Sigmoid colon (tissue), 7 donors: Measurements from ENCODE around the gene TCF15. TPM values are rescaled to one million over a fixed set of nuclear protein-coding genes. Genes with fewer than 3 reads are reported as not detected.

Experiments used
- DNase-seq: peaks from one replicate; pipeline ENCODE4 v3.0.0-alpha.2; 2019
- H3K27ac ChIP-seq, 4 donors: fragments of 200-600 bp; sonication (generic); one replicate each; pipeline ENCODE4 v1.5.1; 2016 to 2019; ENCODE audit warnings: mild to moderate bottlenecking in 1 of 4
- H3K27me3 ChIP-seq, 3 donors: fragments of 200-600 bp; sonication (generic); one replicate each; pipeline ENCODE4 v1.5.1; 2019; ENCODE audit warnings: mild to moderate bottlenecking in 1 of 3
- H3K36me3 ChIP-seq, 4 donors: fragments of 200-600 bp; sonication (generic); one replicate each; pipeline ENCODE4 v1.5.1; 2016 to 2019
- H3K4me1 ChIP-seq, 4 donors: fragments of 200-600 bp; sonication (generic); one replicate each; pipeline ENCODE4 v1.5.1; 2017 to 2019
- H3K4me3 ChIP-seq, 4 donors: fragments of 200-600 bp; sonication (generic); one replicate each; pipeline ENCODE4 v1.5.1; 2017 to 2019; ENCODE audit warnings: mild to moderate bottlenecking in 2 of 4, moderate library complexity in 1 of 4
- H3K9me3 ChIP-seq, 4 donors: fragments of 200-600 bp in 3 of 4; sonication (generic) in 3 of 4; one replicate each; pipeline versions ENCODE4 v1.5.1 to v1.6.1; 2013 to 2019
- EP300 ChIP-seq, 4 donors: sonication (generic); formaldehyde crosslinking; IDR thresholded peaks; one replicate each; pipeline ENCODE4 v1.6.1; 2017; ENCODE audit warnings: antibody characterized with exemption in 4 of 4
- POLR2A ChIP-seq, 2 donors: fragments of 450-650 bp; IDR thresholded peaks; one replicate each; pipeline ENCODE4 v1.6.1; 2016; ENCODE audit warnings: antibody characterized with exemption in 2 of 2, mild to moderate bottlenecking in 2 of 2, moderate library complexity in 2 of 2
- POLR2AphosphoS5 ChIP-seq, 4 donors: sonication (generic); formaldehyde crosslinking; IDR thresholded peaks; one replicate each; pipeline ENCODE4 v1.6.1; 2017; ENCODE audit warnings: antibody characterized with exemption in 4 of 4
- whole genome bisulfite sequencing, 2 donors: extraction: QIAGEN DNeasy Blood & Tissue Kit; methylation state at CpG; one replicate each; pipeline ENCODE4 v1.1.7; 2013; 5-methylcytosine and 5-hydroxymethylcytosine counted together
- intact Hi-C: fragments of 100-400 bp; cut with DNase I; formaldehyde crosslinking; loops from one replicate; pipeline ENCODE4 v1.15.1; 2023
- polyA plus RNA-seq, 3 donors: library from polyadenylated mRNA; stranded (reverse); fragments of 200-250 nt; gene quantifications; one replicate each; pipeline ENCODE4 v1.2.3, GENCODE V29; 2013
- total RNA-seq, 4 donors: library from RNA; depleted of rRNA; stranded (reverse); fragments of >200 nt; gene quantifications; one replicate each; pipeline ENCODE4 v1.1.0, GENCODE V29; 2016
- TF ChIP-seq, protein P1 (sequence below), 4 experiments: fragments of 450-650 bp in 3 of 4; fragments of 200-600 bp in 1 of 4; IDR thresholded peaks; one replicate each; pipeline ENCODE4 v1.5.1; 2016 to 2019; ENCODE audit warnings: antibody characterized with exemption in 4 of 4, mild to moderate bottlenecking in 3 of 4, moderate library complexity in 2 of 4
- donor health status: healthy with polysubstance abuse.
- donor health status: Bipolar disorder and iron deficiency.
- donor health status: healthy.

The TCF15 gene
- total and polyA plus RNA-seq, 7 donors, result 0.20 to 0.66 (median 0.36) TPM; not detected in 4

DNA sequence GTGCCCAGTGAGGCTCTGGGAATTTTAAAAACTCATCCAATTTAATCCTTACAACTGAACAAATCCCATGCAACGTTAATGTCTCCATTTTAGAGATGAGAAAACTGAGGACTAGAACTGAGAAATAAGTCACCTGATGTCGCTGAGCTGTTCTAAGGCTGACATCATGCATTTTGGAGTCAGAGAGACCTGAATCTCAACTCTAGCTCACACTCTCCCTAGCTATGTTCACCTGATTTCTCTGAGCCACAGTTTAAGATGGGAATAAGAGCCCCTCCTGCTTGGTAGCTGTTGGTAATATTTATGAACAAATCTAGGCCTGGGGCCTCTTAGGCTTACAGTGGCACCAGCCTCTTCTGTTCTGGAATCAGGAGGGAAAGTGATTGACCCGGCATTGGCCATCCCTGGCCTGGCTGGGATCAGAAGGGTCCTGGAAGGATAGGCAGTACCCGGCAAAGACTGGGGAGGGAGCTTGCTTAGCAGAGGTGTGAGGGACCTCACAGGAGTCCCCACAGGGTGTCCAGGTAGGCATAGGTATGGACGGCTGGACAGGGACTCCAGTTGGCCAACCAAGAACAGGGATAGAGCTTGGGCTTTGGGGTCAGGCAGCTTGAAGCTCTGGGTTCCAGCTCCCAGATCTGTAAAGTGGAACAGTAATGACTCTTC is 47.7 kb downstream of the TCF15 start:
- no peak for DNase-seq
- intact Hi-C loops, result no loop called here
- H3K27me3 ChIP-seq, result peaks cover 0 to 20% (median 4%) of the 10 kb centered on the region in 3 donors

DNA sequence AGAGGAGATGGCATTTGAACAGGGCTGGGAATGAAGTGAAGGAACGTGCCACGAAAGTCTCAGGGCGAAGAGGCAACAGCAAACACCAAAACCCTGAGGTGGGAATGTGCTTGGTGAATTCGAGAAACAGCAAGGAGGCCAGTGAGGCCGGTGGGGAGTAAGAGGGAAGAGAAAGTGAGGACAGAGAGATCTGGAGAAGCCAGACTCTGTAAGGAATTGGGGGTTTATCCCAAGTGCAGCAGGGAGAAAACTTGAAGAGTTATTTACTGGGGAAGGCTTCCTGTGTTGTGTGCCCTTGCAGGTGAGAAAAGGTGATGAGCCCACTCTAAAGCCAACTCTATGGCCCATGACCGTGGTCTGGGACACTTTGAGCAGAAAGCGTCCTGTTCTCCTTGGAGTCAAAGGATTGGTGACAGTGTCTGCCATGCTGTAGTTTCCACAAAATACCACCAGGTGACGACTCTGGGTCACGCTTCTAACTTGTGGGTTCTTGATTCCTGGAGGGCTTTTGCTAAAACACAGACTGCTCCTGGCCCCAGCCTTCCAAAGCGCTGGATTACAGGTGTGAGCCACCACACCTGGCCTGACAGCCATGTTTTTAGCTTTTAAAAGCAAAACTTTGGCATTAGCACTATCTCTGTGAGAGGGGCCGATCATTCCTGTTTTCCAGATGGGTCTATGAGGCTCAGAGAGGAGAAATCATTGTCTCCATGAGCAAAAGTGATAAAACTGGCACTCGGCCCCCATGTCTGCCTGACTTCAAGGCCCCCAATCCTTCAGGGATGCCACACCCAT is 48.5 kb downstream of the TCF15 start:
- H3K9me3 ChIP-seq, result no peaks in the 10 kb centered on the region
- no peaks in the 10 kb centered on the region for H3K4me1 ChIP-seq
- no peak overlapping the region for H3K4me3 ChIP-seq
- intact Hi-C loops, result loop anchor here (1.0 to 2.0 kb wide), 2 partner anchors 81 to 178 kb away; no protein-coding TSS in a partner anchor
- H3K27me3 ChIP-seq, result peaks cover 0 to 12% (median 0%) of the 10 kb centered on the region in 3 donors
- H3K27ac ChIP-seq, result no peak overlapping the region
- peak; percentile 73 for DNase-seq
- H3K36me3 ChIP-seq, result no peaks in the 10 kb centered on the region
- WGBS, 2 donors, result 25 to 42% methylated on average over 12 of the region's 12 CpGs
- TF ChIP-seq, protein P1, sequence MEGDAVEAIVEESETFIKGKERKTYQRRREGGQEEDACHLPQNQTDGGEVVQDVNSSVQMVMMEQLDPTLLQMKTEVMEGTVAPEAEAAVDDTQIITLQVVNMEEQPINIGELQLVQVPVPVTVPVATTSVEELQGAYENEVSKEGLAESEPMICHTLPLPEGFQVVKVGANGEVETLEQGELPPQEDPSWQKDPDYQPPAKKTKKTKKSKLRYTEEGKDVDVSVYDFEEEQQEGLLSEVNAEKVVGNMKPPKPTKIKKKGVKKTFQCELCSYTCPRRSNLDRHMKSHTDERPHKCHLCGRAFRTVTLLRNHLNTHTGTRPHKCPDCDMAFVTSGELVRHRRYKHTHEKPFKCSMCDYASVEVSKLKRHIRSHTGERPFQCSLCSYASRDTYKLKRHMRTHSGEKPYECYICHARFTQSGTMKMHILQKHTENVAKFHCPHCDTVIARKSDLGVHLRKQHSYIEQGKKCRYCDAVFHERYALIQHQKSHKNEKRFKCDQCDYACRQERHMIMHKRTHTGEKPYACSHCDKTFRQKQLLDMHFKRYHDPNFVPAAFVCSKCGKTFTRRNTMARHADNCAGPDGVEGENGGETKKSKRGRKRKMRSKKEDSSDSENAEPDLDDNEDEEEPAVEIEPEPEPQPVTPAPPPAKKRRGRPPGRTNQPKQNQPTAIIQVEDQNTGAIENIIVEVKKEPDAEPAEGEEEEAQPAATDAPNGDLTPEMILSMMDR (IDR thresholded peaks at IDR 0.05), result peak; percentile 84 to 96 (median 95)
- TF ChIP-seq POLR2AphosphoS5 (IDR thresholded peaks at IDR 0.05) (no peak), EP300 (IDR thresholded peaks at IDR 0.05) (no peak), POLR2A (IDR thresholded peaks at IDR 0.05) (no peak)

More for the DNA sequence above, 47.7 kb downstream of the TCF15 start:
- H3K36me3 ChIP-seq, result no peaks in the 10 kb centered on the region
- TF ChIP-seq EP300 (IDR thresholded peaks at IDR 0.05) (no peak), POLR2A (IDR thresholded peaks at IDR 0.05) (no peak), POLR2AphosphoS5 (IDR thresholded peaks at IDR 0.05) (no peak)
- TF ChIP-seq, protein P1 (IDR thresholded peaks at IDR 0.05), result no peak
- no peaks in the 10 kb centered on the region for H3K4me1 ChIP-seq
- WGBS, 2 donors, result 63 to 82% methylated on average over 5 of the region's 5 CpGs
- H3K4me3 ChIP-seq, result no peak overlapping the region
- no peaks in the 10 kb centered on the region for H3K9me3 ChIP-seq
- H3K27ac ChIP-seq, result no peak overlapping the region

DNA sequence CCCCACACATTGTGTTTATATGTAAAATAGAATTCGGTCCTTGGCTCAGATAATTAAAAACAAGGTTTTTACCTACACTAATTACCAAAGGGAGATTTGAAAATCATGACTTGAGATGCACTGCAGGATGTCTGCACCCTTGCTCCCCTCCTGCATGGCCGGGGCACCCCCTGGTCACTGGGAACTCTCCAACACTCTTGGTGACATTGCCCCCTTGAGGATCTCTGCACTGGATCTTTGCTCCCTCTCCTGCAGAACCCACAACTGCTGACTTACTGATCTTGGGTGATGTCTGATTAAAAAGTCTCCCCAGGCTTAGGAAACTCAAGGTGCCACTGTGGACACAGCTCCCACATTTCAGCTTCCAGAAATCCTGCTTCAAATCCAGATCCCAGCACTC is 49.4 kb downstream of the TCF15 start:
- H3K27me3 ChIP-seq, result peaks cover 0 to 7% (median 0%) of the 10 kb centered on the region in 3 donors
- TF ChIP-seq, protein P1 (IDR thresholded peaks at IDR 0.05), result no peak
- TF ChIP-seq POLR2A (IDR thresholded peaks at IDR 0.05), result no peak
- TF ChIP-seq EP300 (IDR thresholded peaks at IDR 0.05), result no peak
- no peak for TF ChIP-seq POLR2AphosphoS5 (IDR thresholded peaks at IDR 0.05)
- no peaks in the 10 kb centered on the region for H3K36me3 ChIP-seq
- DNase-seq, result no peak
- H3K9me3 ChIP-seq, result no peaks in the 10 kb centered on the region
- no peak overlapping the region for H3K27ac ChIP-seq
- H3K4me1 ChIP-seq, result no peaks in the 10 kb centered on the region
- no peak overlapping the region for H3K4me3 ChIP-seq
- intact Hi-C loops, result loop anchor here (1.0 to 2.0 kb wide), 2 partner anchors 82 to 179 kb away; no protein-coding TSS in a partner anchor
- WGBS, 2 donors, result 42 to 51% methylated on average over 2 of the region's 2 CpGs

DNA sequence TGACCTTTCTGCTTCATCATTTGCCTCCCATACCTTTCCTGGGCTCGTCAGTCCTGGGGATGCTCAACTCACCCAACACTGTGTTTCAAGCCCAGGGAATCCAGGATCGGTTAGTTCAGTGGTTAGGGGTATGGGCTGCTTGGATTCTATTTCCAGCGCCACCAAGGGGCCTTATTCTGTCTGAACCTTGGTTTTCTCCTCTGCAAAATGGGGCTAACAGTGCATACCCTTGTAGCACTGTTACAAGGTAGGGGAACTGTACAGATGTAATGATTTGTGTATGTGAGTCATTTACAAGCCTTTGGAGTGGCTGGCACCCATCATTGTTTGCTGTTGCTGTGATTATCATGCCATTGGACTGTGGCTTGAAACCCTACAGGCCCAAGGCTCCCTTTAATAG is 52.0 kb downstream of the TCF15 start:
- 69 to 78% methylated on average over 3 of the region's 3 CpGs for WGBS, 2 donors
- intact Hi-C loops, result no loop called here
- Histone ChIP-seq H3K36me3 (no peaks in the 10 kb centered on the region), H3K27ac (no peak overlapping the region), H3K4me3 (no peak overlapping the region), H3K27me3 (peaks cover 0 to 7% (median 0%) of the 10 kb centered on the region in 3 donors), H3K4me1 (no peaks in the 10 kb centered on the region), H3K9me3 (no peaks in the 10 kb centered on the region)
- no peak for DNase-seq
- TF ChIP-seq POLR2A (IDR thresholded peaks at IDR 0.05), result no peak
- TF ChIP-seq POLR2AphosphoS5 (IDR thresholded peaks at IDR 0.05), result no peak
- TF ChIP-seq, protein P1 (IDR thresholded peaks at IDR 0.05), result no peak
- no peak for TF ChIP-seq EP300 (IDR thresholded peaks at IDR 0.05)
